GM12873 (cell line): ENCODE results near the gene DCLRE1C.

Experiments
- TF ChIP-seq, protein P1 (sequence below): IDR thresholded peaks from 2 replicates; pipeline ENCODE4 v1.5.1; 2012; ENCODE audit warnings: low read depth, mild to moderate bottlenecking, moderate library complexity, low read length, control low read depth; ENCODE audit not compliant: insufficient read depth; ENCODE audit errors: missing control alignments

The DCLRE1C gene

GRCh38 chr10:14879124-14879927 lies 74.6 kb downstream of the DCLRE1C start:
- TF ChIP-seq, protein P1, sequence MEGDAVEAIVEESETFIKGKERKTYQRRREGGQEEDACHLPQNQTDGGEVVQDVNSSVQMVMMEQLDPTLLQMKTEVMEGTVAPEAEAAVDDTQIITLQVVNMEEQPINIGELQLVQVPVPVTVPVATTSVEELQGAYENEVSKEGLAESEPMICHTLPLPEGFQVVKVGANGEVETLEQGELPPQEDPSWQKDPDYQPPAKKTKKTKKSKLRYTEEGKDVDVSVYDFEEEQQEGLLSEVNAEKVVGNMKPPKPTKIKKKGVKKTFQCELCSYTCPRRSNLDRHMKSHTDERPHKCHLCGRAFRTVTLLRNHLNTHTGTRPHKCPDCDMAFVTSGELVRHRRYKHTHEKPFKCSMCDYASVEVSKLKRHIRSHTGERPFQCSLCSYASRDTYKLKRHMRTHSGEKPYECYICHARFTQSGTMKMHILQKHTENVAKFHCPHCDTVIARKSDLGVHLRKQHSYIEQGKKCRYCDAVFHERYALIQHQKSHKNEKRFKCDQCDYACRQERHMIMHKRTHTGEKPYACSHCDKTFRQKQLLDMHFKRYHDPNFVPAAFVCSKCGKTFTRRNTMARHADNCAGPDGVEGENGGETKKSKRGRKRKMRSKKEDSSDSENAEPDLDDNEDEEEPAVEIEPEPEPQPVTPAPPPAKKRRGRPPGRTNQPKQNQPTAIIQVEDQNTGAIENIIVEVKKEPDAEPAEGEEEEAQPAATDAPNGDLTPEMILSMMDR: no peak

GRCh38 chr10:14878266-14879123 lies 75.4 kb downstream of the DCLRE1C start, which contains the start of gene SUV39H2:
Gene SUV39H2 (plus strand): TSS chr10:14878866. CDS start chr10:14878889, 23 bp downstream.
- TF ChIP-seq, protein P1: no peak

- TF ChIP-seq, protein P1: no peak
Measured at GRCh38 chr10:14876764-14877163, 77.1 kb downstream of the DCLRE1C start.

DNA sequence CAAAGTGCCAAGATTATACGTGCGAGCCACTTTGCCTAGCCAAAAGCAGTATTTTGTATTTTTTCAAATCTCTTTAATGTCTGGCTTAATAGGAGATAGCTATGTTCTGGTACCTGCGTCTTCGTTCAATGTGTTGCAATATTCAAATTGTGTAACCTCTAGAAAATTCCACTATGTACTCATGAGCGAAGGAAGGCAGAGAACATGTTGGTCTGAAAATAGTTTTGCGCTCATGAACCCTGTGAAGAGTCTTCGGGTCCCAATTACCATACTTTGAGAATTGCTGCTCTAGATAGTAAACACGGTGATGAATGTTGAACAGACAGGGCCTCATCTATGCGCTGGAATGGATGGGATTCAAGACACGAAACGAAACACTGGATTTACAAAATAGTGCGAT lies 78.0 kb downstream of the DCLRE1C start:
- TF ChIP-seq, protein P1: no peak

DNA sequence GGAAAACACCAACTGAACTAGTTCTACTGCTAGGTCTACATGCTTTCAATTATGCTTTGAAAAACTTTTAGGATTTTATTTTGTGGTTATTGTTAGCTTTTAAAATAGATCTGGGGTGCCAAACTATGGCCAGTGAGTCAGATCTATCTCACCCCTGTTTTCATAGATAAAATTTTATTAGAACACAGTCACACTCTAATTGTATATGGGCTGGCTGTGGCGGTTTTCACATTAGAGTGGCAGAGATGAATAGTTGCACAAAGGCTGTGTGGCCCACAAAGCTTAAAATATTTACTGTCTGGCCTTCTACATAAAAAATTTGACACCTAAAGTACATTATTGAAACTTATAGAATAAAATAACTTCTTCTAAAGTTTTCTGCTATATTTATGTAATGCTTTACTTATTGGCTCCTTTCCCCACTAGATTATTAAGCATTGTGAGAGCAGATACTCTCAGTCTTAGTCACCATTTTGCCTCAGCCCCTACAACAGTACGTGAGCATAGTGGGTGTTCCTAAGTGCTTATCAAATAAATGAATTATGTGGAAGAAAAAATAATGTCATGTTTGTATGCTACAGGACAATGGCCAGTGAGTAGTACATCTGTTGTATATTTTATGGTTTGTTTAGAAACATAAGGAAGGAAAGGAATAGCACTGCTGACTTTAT lies 80.7 kb downstream of the DCLRE1C start:
- TF ChIP-seq, protein P1: no peak

DNA sequence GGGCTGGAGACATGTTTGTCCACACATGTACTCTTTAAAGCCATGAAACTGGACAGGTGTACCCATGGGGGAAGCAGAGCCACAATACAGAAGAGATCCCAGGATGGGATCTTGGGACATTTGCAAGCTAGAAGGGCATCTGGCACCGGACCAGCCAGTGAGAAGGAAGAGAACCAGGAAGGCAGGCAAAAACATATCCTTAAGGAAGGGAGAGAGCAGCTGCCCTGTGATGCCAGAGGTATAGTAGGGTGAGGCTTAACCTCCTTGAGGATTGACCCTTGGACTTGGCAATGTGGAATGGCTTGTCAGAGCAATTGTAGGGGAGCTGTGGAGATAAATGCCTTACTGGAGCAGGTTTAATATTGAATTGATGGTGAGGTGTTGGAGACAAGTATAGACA lies 93.1 kb downstream of the DCLRE1C start:
- TF ChIP-seq, protein P1: no peak
